ENCODE data around the gene ZCCHC17. TPM values are rescaled to one million over a fixed set of nuclear protein-coding genes. Genes with fewer than 3 reads are reported as not detected.
"Not testable (repeated sequence)": the region's sequence is repeated elsewhere in the genome, so short reads cannot be mapped to it uniquely, and the experiment has no call there.

ZCCHC17 gene
- total and polyA plus RNA-seq, 2 donors (not counting 3 experiments of a cell fraction or from before 2014, with no cell fraction given) = 32.0 to 41.4 TPM

GRCh38 chr1:31261916-31262315 lies 34.9 kb upstream of the ZCCHC17 start:
- Histone ChIP-seq H4K20me1 (replicated peaks; ENCODE audit: control insufficient read depth, extremely low read depth, insufficient read depth, low read length) (no peaks in the 10 kb centered on the region), H3K9me1 (replicated peaks; ENCODE audit: control insufficient read depth, extremely low read depth, insufficient read depth, low read length) (no peaks in the 10 kb centered on the region), H3K4me2 (ENCODE audit: insufficient read depth, low read length) (no peak overlapping the region), H3K36me3 (ENCODE audit: control insufficient read depth in 2 of 2, extremely low read depth in 1 of 2, insufficient read depth in 2 of 2, low read length in 2 of 2) (peaks cover 12 to 26% of the 10 kb centered on the region in 2 experiments), H3K27ac (ENCODE audit: insufficient read depth, low read depth, low read length) (no peak overlapping the region), H3K79me2 (ENCODE audit: control insufficient read depth, insufficient read depth, low read length) (no peaks in the 10 kb centered on the region), H3K4me3 (replicated peaks in 1 of 3; ENCODE audit: insufficient read depth in 1 of 3, low read depth in 1 of 3, low read length in 3 of 3) (no peak overlapping the region), H3K9ac (replicated peaks; ENCODE audit: extremely low read depth, insufficient read depth, low read length) (no peak overlapping the region), H3K27me3 (ENCODE audit: control insufficient read depth in 2 of 2, insufficient read depth in 2 of 2, low read length in 2 of 2) (no peaks in the 10 kb centered on the region), H3K4me1 (ENCODE audit: control insufficient read depth, extremely low read depth, insufficient read depth, low read length) (no peaks in the 10 kb centered on the region), H3K9me3 (replicated peaks; ENCODE audit: control insufficient read depth, insufficient read depth, low read length) (no peaks in the 10 kb centered on the region), H2AFZ (ENCODE audit: low read depth, low read length) (no peak overlapping the region)
- no TSS peak for BruUV-seq (replicated peaks)
- ChIA-PET POLR2A (no interaction called here), CTCF (interaction anchor here (1.3 kb wide), 1 partner anchor 35 kb away, joined by 4 read pairs; the partner anchor contains the start of genes SNRNP40 and ZCCHC17)
- dilution Hi-C loops (cut with MboI; ENCODE audit: extremely low pct_ligation_motif_present, low sequenced_read_pairs) = no loop called here
- intact Hi-C loops (cut with micrococcal nuclease) = no loop called here
- TF ChIP-seq CTCF (IDR thresholded peaks at IDR 0.05; ENCODE audit: extremely low read depth in 1 of 2, insufficient read depth in 1 of 2, low read depth in 1 of 2, low read length in 2 of 2) (no peak), POLR2AphosphoS5 (IDR thresholded peaks at IDR 0.05; ENCODE audit: insufficient read depth, low read depth, low read length) (no peak), MAX (IDR thresholded peaks at IDR 0.05; ENCODE audit: insufficient read depth, insufficient read length) (no peak), GATA2 (IDR thresholded peaks at IDR 0.05; ENCODE audit: insufficient read depth, insufficient read length, low read depth, low read length) (no peak)
- DNase-seq (ENCODE audit: low read depth, low spot score) (no peak), FAIRE-seq (no peak)

- H3K4me3 ChIP-seq (replicated peaks in 1 of 3; ENCODE audit: insufficient read depth in 1 of 3, low read depth in 1 of 3, low read length in 3 of 3); H2AFZ ChIP-seq (ENCODE audit: low read depth, low read length); H3K79me2 ChIP-seq (ENCODE audit: control insufficient read depth, insufficient read depth, low read length); H3K4me2 ChIP-seq (ENCODE audit: insufficient read depth, low read length); H4K20me1 ChIP-seq (replicated peaks; ENCODE audit: control insufficient read depth, extremely low read depth, insufficient read depth, low read length); H3K9ac ChIP-seq (replicated peaks; ENCODE audit: extremely low read depth, insufficient read depth, low read length); H3K9me1 ChIP-seq (replicated peaks; ENCODE audit: control insufficient read depth, extremely low read depth, insufficient read depth, low read length); BruUV-seq (replicated peaks); H3K9me3 ChIP-seq (replicated peaks; ENCODE audit: control insufficient read depth, insufficient read depth, low read length); intact Hi-C loops (cut with micrococcal nuclease); H3K4me1 ChIP-seq (ENCODE audit: control insufficient read depth, extremely low read depth, insufficient read depth, low read length); H3K27me3 ChIP-seq (ENCODE audit: control insufficient read depth in 2 of 2, insufficient read depth in 2 of 2, low read length in 2 of 2); dilution Hi-C loops (cut with MboI; ENCODE audit: extremely low pct_ligation_motif_present, low sequenced_read_pairs); DNase-seq (ENCODE audit: low read depth, low spot score); H3K27ac ChIP-seq (ENCODE audit: insufficient read depth, low read depth, low read length); FAIRE-seq: not testable (repeated sequence)
- ChIA-PET POLR2A (interaction anchor here (0.7 kb wide), 1 partner anchor 21 kb away, joined by 3 read pairs; no protein-coding TSS in a partner anchor), CTCF (interaction anchor here (1.3 to 1.4 kb wide), 2 partner anchors 11 to 35 kb away, joined by 4 read pairs; partner anchors contain the start of genes SNRNP40 and ZCCHC17)
- peaks cover 16 to 28% of the 10 kb centered on the region in 2 experiments for H3K36me3 ChIP-seq (ENCODE audit: control insufficient read depth in 2 of 2, extremely low read depth in 1 of 2, insufficient read depth in 2 of 2, low read length in 2 of 2)
Observed at GRCh38 chr1:31262393-31262792, 34.4 kb upstream of the ZCCHC17 start.

Data from endothelial cell of umbilical vein (primary cell).